ENCODE measurements around the gene CHD3.

The CHD3 gene

GRCh38 chr17:7875804-7876370 is 12.7 kb upstream of the CHD3 start:
- DNase-seq = no peak

GRCh38 chr17:7878234-7878633 is 10.4 kb upstream of the CHD3 start:
- DNase-seq = no peak

GRCh38 chr17:7880076-7880868 is 8.3 kb upstream of the CHD3 start:
- DNase-seq = no peak

DNA sequence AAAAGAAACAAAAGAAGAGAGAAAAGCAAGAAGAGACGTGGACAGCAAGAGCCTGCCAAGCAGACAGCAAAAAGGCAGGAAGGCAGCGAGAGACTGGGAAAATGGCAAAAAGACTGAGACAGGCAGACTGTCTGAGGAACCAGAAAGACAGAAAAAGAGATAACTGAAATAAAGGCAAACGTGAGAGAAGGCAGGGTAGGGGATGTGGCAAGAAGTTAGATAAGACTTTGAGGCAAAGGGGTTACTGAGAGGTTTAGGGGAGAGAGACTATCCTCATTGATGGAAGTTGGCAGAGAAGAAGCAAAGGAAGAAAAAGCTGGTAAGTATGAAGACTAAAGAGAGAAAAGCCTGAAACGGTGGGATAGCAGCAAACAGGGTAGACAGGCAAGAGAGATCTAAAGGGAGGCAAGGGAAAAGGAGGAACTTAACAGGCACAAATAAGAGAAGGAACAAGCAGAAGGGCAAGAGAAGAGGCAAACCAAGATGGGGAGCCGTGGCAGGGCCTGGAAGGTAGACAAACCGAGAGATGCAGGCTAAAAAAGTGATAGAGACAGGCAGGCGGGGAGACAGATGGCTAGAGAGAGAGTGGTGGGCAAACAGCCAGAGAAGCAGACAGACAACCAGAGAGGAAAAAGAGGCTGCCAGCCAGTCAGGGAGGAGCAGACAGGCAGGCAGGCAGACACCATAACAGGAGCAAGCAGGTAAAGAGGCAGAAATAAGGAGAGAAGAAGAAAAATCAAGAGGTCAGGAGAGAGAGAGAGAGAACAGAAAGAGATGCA is 7.1 kb upstream of the CHD3 start:
- no peak for DNase-seq

DNA sequence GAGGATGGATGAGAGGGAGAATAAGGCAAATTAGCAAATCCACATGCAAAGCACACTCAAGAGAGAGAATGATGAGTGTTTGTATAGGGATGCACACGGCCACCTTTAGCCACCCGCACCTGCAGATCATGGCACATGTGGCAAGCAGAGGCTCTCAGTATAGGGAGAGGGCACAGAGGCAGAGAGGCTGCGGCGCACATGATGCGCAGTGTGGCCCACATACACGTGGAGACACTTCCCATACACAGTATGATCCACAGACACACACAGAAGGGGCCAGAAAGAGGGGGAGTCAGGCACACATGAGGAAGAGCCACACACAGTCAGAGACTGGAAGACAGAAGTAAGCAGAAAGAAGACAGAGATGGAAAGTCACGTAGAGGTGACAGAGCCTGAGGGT is 6.5 kb upstream of the CHD3 start:
- DNase-seq = peak; percentile 84

- DNase-seq = peak; percentile 32
These were observed 6.0 kb upstream of the CHD3 start for GRCh38 chr17:7882629-7883028.

DNA sequence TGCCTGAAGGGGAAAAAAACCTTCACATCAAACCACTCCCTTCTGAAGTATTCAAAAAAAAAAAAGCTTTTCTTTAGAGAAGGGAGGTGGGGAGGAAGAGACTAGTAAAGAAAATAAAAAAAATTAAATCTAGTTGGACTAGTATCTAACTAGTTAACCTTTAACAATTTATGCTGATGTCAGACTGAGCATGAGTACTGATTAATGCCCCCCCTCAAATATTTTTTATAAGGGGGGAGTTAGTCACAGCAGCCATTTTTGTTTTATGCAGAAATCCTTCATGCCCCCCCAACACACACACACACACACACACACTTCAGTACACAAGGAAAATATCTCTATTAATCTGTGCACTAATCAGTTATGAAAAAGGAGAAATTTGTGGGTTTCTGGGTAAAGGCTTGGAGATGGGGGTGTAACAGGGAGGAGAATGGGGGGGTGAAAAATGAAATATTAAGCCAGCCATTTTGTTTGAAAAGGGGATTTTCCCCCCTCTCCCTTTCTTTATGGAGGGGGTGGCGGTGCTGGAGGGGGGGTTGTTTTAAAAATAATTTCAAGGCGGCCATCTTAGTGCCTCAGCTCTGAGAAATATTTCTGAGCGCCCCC is 4.7 kb upstream of the CHD3 start:
- peak; percentile 7 for DNase-seq

- DNase-seq = no peak
These were observed 3.8 kb upstream of the CHD3 start for GRCh38 chr17:7884581-7885366.

GRCh38 chr17:7885367-7886226 is 3.0 kb upstream of the CHD3 start:
- peak; percentile 8 for DNase-seq

DNA sequence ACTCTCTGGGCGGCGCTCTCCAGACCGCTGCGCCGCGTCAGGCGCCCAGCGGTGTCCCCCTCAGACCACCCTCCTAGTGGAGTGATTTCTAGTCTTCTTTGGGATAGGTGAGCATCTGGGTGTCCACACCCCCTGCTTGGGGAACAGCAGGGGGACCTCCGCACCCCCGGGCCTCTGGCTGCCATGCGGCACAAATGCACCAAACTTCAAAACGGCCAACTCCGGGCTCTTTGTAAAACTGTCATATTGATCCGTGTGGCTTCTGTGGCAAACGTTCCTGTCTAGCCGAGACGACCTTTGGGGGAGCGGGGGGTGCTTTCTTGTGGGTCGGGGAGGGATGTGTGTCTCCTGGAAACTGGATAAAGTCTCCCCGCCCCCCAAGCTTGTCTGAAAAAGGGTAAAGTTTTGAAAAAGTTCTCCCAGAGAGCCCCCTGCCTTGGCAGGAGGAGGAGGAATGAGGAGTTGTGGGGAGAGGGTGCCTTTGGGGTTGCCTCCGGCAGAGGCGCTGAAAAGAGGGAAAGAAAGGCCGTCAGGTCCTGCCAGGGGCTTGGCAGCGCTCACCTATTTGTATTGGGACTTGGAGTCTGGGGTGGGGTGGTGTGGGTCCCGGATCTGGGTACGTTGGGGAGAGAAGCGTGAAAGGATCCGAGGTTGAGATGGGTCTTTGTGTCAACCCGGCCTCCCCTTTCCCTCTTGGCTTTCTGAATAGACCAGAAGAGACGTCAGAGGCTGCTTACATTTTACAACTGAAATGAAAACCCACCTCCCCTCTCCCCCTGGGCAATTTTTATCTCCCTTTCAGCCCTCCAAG is 2.2 kb upstream of the CHD3 start:
- DNase-seq = peak; percentile 31

DNA sequence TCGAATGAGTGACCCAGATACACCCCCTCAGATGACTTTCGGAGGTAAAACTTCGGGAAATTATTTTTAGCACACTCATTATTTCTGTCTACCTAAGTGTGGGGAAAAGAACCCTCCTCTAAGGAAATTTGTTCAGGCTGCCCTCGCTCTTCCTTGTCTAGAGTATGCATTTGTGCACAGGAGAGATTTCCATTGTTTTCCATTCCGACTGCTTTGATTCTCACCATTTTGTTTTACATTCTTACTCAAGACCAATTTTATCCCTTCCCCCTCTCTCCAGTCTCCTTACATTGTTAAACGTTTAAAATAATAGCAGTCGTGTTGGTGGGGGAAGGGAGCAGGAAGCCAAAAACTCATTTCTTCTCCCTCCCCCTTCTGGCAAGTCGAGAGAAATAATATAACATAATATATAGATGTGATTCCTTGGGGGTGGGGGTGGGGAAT is 1.5 kb upstream of the CHD3 start:
- no peak for DNase-seq

DNA sequence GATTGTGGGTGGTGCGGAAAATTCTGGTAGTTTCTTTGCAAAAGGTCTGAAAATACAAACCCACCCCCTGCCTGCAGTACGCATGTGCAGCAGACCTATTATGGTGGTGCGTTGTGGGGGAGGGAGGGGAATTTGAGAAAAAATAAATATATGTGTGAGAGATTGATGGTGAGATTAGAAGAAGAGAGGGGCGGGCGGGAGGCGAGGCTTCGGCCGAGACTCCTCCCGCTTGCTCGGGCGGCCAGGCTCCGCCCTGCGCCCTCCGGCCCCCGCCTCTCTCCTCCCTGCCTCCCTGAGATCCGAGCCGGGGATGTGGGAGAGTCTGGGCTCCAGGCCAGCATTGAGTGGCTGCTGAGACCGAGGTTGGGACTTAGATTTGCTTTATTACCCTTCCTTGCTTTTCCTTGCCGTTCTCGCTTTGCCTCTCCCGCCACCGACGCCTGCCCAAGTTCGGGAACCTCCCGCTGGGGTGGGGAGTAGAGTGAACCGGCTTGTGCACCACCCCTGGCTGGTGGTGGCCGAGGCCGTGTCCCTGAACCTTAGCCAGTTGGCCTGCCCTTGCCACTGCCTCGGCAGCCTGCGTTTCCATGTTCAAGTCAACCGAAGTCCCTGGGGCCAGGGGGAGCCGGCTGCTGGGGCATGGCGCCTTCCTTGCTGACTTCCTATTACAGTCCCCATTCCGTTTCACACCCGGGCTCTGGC is 956 bp upstream of the CHD3 start:
- DNase-seq = peak; percentile 85

GRCh38 chr17:7889166-7889955 is 772 bp downstream of the CHD3 start:
- DNase-seq = peak; percentile 13

DNA sequence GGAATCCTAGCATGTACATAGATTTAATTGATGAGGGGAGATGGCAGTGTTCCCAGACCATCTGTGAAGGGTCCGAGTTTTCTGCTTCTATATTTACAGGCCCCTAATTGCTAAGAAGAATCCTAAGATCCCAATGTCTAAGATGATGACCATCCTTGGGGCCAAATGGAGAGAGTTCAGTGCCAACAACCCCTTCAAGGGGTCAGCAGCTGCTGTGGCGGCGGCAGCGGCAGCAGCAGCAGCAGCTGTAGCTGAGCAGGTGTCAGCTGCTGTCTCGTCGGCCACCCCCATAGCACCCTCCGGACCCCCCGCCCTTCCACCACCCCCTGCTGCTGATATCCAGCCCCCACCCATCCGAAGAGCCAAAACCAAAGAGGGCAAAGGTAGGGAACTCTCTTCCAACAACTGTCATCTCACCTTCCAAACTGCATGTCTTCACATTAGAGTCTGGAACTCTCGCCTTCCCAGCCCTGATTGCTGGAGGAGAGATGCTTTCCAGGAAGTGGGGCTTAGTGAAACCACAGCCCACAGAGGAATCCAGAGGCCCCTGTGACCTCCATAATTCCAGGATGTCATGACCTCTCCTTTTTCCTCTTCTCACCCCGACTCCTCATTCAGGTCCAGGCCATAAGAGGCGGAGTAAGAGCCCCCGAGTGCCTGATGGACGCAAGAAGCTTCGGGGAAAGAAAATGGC is 4.7 kb downstream of the CHD3 start:
- DNase-seq = no peak

GRCh38 chr17:7894226-7894625 is 5.6 kb downstream of the CHD3 start:
- DNase-seq = no peak

DNA sequence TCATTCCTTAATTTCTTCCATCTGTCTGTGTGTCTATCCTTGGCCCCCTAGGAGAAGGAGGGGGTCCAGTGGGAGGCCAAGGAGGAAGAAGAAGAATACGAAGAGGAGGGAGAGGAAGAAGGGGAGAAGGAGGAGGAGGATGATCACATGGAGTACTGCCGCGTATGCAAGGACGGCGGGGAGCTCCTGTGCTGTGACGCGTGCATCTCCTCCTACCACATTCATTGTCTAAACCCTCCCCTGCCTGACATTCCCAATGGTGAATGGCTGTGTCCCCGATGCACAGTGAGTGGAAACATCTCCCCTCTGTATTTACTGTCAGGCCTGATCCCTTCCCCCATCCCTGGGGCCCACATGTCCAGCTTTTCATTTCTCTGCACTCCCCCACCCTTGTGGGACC is 6.3 kb downstream of the CHD3 start:
- DNase-seq = no peak

- DNase-seq = no peak
These were observed 8.5 kb downstream of the CHD3 start for GRCh38 chr17:7897090-7897489.

DNA sequence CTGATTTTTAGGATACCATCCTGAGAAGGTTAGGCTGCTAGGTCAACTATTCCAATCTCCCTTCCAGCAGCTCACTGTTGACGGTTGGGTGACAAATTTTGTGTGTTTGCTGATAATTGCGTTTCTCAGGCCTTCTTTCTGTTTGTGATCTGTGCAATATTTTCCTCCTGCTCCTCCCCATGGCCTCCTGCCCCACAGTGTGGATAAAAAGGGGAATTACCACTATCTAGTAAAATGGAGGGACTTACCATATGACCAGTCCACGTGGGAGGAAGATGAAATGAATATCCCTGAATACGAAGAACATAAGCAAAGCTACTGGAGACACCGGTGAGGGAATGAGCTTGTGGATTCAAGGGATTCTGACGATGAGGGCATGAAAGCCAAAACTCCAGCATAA is 9.2 kb downstream of the CHD3 start:
- DNase-seq = no peak
